GM12801 (cell line): Measurements from ENCODE around the gene BAIAP2.

Experiments
- TF ChIP-seq, protein P1 (sequence below): IDR thresholded peaks from one replicate; pipeline ENCODE4 v1.5.1; 2011; ENCODE audit warnings: control low read depth; ENCODE audit not compliant: insufficient read length; ENCODE audit errors: extremely low read depth

The BAIAP2 gene

DNA sequence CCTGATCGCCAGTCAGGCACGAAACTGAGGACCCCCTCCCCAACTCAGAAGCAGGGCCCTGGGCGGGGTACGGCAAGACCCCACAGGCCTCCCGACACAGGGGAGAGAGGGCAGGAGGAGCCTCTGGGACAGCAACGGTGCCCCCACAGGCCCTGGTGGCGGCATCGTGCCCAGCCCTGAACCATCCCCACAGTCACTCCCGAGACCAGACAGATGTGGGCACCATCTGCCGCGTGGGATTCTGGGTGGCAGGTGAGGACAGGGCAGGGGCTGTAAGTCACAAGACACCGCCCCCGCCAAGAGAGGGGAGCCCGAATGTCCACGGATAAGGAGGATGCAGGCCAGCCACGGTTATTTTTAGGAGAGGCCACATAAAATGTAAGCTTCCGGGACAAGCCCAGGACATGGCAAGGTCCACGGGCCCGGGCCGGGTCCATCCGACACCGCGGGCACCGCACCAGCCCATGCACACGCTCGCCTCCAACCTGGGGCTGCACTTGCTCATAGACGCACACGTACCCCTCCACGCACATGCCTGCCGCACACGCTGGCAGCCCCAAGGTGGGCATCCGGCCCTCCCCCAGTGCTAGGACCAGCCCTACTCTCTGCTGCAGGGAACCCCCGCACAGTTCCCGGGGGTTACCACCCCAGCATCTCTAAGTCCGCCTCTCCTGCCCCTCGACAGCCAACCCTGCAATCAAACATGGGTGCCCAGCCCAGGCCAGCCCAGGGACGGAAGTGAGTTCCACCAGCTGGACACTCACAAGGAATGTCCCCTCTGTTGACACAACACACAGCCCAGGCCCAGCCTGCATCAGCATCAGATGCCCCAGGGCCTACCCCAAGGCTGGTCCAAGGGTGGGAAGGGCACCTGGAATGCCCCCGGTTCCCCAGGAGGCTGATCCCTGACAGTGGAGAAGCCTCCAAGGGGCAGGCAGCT is 122.2 kb downstream of the BAIAP2 start:
- TF ChIP-seq, protein P1, sequence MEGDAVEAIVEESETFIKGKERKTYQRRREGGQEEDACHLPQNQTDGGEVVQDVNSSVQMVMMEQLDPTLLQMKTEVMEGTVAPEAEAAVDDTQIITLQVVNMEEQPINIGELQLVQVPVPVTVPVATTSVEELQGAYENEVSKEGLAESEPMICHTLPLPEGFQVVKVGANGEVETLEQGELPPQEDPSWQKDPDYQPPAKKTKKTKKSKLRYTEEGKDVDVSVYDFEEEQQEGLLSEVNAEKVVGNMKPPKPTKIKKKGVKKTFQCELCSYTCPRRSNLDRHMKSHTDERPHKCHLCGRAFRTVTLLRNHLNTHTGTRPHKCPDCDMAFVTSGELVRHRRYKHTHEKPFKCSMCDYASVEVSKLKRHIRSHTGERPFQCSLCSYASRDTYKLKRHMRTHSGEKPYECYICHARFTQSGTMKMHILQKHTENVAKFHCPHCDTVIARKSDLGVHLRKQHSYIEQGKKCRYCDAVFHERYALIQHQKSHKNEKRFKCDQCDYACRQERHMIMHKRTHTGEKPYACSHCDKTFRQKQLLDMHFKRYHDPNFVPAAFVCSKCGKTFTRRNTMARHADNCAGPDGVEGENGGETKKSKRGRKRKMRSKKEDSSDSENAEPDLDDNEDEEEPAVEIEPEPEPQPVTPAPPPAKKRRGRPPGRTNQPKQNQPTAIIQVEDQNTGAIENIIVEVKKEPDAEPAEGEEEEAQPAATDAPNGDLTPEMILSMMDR = no peak

- TF ChIP-seq, protein P1 = no peak
Measured at GRCh38 chr17:81157848-81158687, 123.1 kb downstream of the BAIAP2 start.

DNA sequence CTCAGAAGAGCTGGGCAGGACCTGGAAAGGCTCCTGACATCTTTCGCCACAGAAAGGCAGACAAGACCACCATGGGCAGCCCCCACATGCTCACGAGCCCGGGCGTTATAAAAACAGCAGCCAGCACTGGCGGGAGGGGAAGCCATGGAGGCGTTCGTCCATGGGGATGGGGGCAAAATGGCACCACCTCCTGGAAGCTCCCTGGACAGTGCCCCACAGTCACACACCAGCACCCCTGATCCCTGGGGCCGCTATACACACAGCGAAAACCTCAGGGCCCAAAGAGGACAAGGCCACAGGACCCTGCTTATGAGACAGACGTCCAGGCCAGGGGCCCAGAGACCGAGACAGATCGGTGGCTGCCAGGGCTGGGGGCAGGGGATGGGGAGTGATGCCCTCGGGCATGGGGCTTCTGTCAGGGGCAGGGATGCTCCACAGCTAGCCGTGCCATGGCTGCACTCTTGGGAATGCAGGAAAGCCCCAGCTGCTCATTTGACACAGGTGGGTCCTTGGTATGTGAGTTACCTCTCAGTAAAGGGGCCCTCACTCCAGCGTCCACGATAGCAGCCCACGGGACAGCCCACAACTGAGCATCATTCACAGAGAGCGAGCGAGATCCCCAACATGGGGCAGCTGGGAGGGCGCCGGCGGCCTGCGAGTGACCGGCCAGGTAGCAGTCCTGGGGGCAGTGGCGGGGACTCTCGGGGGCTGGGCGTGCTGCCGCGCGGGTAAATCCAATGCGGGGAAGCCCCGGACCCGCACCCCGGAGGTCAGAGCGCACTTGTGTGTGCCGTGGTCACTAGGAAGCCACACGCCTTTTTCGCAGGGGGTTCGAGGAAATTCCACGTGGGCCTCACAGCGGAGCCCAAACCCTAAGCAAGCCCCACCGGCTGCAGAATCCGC is 124.0 kb downstream of the BAIAP2 start:
- TF ChIP-seq, protein P1 = no peak

GRCh38 chr17:81159611-81160265 is 124.8 kb downstream of the BAIAP2 start:
- TF ChIP-seq, protein P1 = no peak

GRCh38 chr17:81160306-81160705 is 125.4 kb downstream of the BAIAP2 start:
- TF ChIP-seq, protein P1 = no peak

GRCh38 chr17:81160747-81161453 is 125.9 kb downstream of the BAIAP2 start:
- TF ChIP-seq, protein P1 = no peak
